NCI-H2171 treated with DMSO at 0.1 percent for 48 hours (cell line): ENCODE measurements around the gene IGFN1.

Experiments used
- DNase-seq: peaks from one replicate; lab custom pipeline; 2025; lab: John Stamatoyannopoulos, UW

The IGFN1 gene

GRCh38 chr1:201266774-201267173, 76.2 kb downstream of the IGFN1 start:
- no peak for DNase-seq

- DNase-seq = no peak
Measured at GRCh38 chr1:201267481-201268229, 77.0 kb downstream of the IGFN1 start.

GRCh38 chr1:201268604-201269151, 78.1 kb downstream of the IGFN1 start:
- DNase-seq = peak; percentile 34

GRCh38 chr1:201269281-201269680, 78.7 kb downstream of the IGFN1 start:
- DNase-seq = no peak

- no peak for DNase-seq
Measured at GRCh38 chr1:201269900-201270410, 79.3 kb downstream of the IGFN1 start.

GRCh38 chr1:201270616-201271390, 80.2 kb downstream of the IGFN1 start:
- no peak for DNase-seq

GRCh38 chr1:201272799-201273198, 82.2 kb downstream of the IGFN1 start:
- DNase-seq = no peak

- DNase-seq = no peak
Measured at GRCh38 chr1:201274616-201275252, 84.1 kb downstream of the IGFN1 start.

- no peak for DNase-seq
Measured at GRCh38 chr1:201275253-201275666, 84.6 kb downstream of the IGFN1 start.

GRCh38 chr1:201276891-201277290, 86.3 kb downstream of the IGFN1 start:
- no peak for DNase-seq

GRCh38 chr1:201277441-201277840, 86.8 kb downstream of the IGFN1 start:
- DNase-seq = no peak
